ENCODE results near the gene KL. TPM values are rescaled to one million over a fixed set of nuclear protein-coding genes. Genes with fewer than 3 reads are reported as not detected.

Gene KL
- total RNA-seq, 1 donor from 2014 or later = not detected

DNA sequence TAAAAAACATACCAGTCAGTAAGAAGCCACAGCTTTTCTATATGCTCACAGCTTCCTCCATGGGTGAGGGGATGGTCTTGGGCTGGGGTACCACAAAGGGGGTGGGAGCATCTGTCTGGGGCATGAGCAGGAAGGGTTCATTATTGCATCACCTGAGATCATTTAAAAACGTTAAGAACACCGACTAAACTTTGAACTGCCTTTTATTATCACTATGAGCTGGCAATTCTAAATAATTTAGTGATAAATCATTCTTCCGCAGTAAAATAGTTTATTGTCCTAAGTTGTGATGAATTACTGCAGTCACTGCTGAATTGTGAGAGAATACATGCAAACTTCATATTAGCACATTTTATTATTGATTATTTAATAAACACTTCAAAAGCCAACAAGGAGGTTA, 71.6 kb downstream of the KL start:
- H3K36me3 Mint-ChIP-seq = no peaks in the 10 kb centered on the region
- Histone ChIP-seq H3K79me2 (ENCODE audit: low read depth) (no peaks in the 10 kb centered on the region), H3K9me3 (ENCODE audit: low read depth) (no peaks in the 10 kb centered on the region), H4K20me1 (ENCODE audit: low read depth) (no peaks in the 10 kb centered on the region), H3K27me3 (no peaks in the 10 kb centered on the region), H2AFZ (replicated peaks) (no peak overlapping the region), H3K36me3 (no peaks in the 10 kb centered on the region), H3K4me1 (no peaks in the 10 kb centered on the region), H3K27ac (no peak overlapping the region), H3K9ac (no peak overlapping the region), H3K4me2 (no peak overlapping the region), H3K4me3 (no peak overlapping the region), H3F3A (ENCODE audit: low read depth) (no peaks in the 10 kb centered on the region)
- no peaks in the 10 kb centered on the region for H3K27me3 Mint-ChIP-seq (ENCODE audit: insufficient read depth, low read depth)
- peaks cover 31% of the 10 kb centered on the region for H3K4me1 Mint-ChIP-seq
- DNase-seq (ENCODE audit: low spot score) = no peak
- no peak overlapping the region for H3K4me3 Mint-ChIP-seq
- no peak for TF ChIP-seq EZH2 (IDR thresholded peaks at IDR 0.05)
- TF ChIP-seq, protein P1, sequence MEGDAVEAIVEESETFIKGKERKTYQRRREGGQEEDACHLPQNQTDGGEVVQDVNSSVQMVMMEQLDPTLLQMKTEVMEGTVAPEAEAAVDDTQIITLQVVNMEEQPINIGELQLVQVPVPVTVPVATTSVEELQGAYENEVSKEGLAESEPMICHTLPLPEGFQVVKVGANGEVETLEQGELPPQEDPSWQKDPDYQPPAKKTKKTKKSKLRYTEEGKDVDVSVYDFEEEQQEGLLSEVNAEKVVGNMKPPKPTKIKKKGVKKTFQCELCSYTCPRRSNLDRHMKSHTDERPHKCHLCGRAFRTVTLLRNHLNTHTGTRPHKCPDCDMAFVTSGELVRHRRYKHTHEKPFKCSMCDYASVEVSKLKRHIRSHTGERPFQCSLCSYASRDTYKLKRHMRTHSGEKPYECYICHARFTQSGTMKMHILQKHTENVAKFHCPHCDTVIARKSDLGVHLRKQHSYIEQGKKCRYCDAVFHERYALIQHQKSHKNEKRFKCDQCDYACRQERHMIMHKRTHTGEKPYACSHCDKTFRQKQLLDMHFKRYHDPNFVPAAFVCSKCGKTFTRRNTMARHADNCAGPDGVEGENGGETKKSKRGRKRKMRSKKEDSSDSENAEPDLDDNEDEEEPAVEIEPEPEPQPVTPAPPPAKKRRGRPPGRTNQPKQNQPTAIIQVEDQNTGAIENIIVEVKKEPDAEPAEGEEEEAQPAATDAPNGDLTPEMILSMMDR (IDR thresholded peaks at IDR 0.05) = no peak
- no peak for TF ChIP-seq EZH2phosphoT487 (IDR thresholded peaks at IDR 0.05)
- H3K27ac Mint-ChIP-seq = no peak overlapping the region
- H3K9me3 Mint-ChIP-seq = no peaks in the 10 kb centered on the region

DNA sequence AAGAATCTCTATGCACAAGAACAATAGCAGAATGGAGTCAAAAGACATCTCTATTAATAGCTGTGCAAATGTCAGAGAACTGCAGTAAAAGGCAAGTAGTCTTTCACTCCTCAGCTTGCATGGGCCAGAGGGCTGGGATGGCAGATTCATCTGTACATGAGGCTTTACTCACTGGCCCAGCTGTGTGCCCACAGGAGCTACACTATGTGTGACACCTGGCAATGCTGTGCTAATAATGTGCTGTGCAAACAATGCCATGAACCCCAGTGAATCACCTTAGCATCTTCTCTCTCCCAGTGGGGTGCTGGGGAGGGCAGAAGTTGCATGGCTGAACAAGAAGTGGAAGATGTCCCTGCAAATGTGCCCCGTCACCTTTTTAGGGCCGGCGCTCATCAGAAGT, 73.1 kb downstream of the KL start:
- Histone ChIP-seq H3K36me3 (no peaks in the 10 kb centered on the region), H3K9ac (no peak overlapping the region), H3F3A (ENCODE audit: low read depth) (no peaks in the 10 kb centered on the region), H3K27ac (no peak overlapping the region), H3K4me1 (no peaks in the 10 kb centered on the region), H2AFZ (replicated peaks) (no peak overlapping the region), H3K4me2 (no peak overlapping the region), H3K79me2 (ENCODE audit: low read depth) (no peaks in the 10 kb centered on the region), H3K9me3 (ENCODE audit: low read depth) (no peaks in the 10 kb centered on the region), H3K27me3 (no peaks in the 10 kb centered on the region), H3K4me3 (no peak overlapping the region), H4K20me1 (ENCODE audit: low read depth) (no peaks in the 10 kb centered on the region)
- Mint-ChIP-seq H3K4me3 (no peak overlapping the region), H3K36me3 (no peaks in the 10 kb centered on the region), H3K27ac (no peak overlapping the region), H3K9me3 (peaks cover 4% of the 10 kb centered on the region), H3K4me1 (peaks cover 31% of the 10 kb centered on the region), H3K27me3 (ENCODE audit: insufficient read depth, low read depth) (no peaks in the 10 kb centered on the region)
- TF ChIP-seq, protein P1 (IDR thresholded peaks at IDR 0.05) = no peak
- no peak for TF ChIP-seq EZH2 (IDR thresholded peaks at IDR 0.05)
- no peak for DNase-seq (ENCODE audit: low spot score)

DNA sequence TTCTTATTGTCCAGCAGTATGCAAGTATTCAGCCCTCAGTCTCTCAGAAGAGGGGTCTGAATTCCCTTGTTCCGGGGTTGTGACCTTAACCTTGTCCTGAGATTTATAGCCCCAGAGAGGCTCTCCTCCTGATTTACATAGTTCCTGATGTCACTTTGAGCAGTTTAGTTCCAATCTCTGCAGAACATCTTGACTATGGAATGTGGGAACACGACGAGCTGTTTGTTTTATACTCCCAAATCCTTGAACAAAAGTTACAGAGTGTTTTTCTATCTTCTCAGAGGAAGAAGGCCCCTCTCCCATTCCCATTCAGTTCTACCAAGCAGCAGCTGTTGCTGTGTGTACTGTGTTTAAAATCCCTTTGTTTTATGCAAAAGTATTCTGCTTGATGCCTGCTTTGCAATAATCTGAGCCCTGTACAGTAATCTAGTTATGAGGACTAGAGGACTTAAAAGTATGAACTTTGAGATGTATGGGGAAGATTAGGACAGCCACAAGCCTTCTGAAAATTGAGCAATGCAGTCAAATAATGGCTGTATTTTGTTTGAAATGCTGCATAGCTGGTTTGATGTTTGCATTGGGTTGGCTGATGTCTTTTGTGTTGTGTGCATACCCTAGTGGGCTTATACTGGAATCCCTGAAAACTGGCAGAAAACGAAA, 74.7 kb downstream of the KL start:
- no peak overlapping the region for H3K4me3 Mint-ChIP-seq
- Histone ChIP-seq H3K9ac (no peak overlapping the region), H3K27ac (no peak overlapping the region), H2AFZ (replicated peaks) (no peak overlapping the region), H3K79me2 (ENCODE audit: low read depth) (no peaks in the 10 kb centered on the region), H3K4me2 (no peak overlapping the region), H3K9me3 (ENCODE audit: low read depth) (no peaks in the 10 kb centered on the region), H3K4me1 (no peaks in the 10 kb centered on the region), H4K20me1 (ENCODE audit: low read depth) (no peaks in the 10 kb centered on the region), H3F3A (ENCODE audit: low read depth) (no peaks in the 10 kb centered on the region), H3K36me3 (no peaks in the 10 kb centered on the region), H3K27me3 (no peaks in the 10 kb centered on the region), H3K4me3 (no peak overlapping the region)
- H3K27ac Mint-ChIP-seq = no peak overlapping the region
- peaks cover 31% of the 10 kb centered on the region for H3K4me1 Mint-ChIP-seq
- no peaks in the 10 kb centered on the region for H3K27me3 Mint-ChIP-seq (ENCODE audit: insufficient read depth, low read depth)
- H3K36me3 Mint-ChIP-seq = no peaks in the 10 kb centered on the region
- no peak for DNase-seq (ENCODE audit: low spot score)
- TF ChIP-seq, protein P1 (IDR thresholded peaks at IDR 0.05) = no peak
- TF ChIP-seq EZH2phosphoT487 (IDR thresholded peaks at IDR 0.05) (no peak), EZH2 (IDR thresholded peaks at IDR 0.05) (no peak)
- peaks cover 4% of the 10 kb centered on the region for H3K9me3 Mint-ChIP-seq
